GM13977 (cell line): ENCODE results near the gene TGFB2.

ENCODE experiments used
- DNase-seq: peaks from one replicate; pipeline ENCODE4 v3.0.0; 2012; ENCODE audit warnings: low spot score
- in situ Hi-C: fragments of 300-500 bp; cut with MboI; formaldehyde crosslinking; loops from one replicate; pipeline ENCODE4 v1.12.0; 2022; ENCODE audit warnings: low sequenced_read_pairs, low pct_unique_long_range_greater_than_20kb, mixed read lengths, inconsistent platforms; ENCODE audit not compliant: unreplicated experiment
- TF ChIP-seq, protein P1 (sequence below): IDR thresholded peaks from 2 replicates; pipeline ENCODE4 v1.5.1; 2012; ENCODE audit warnings: mild to moderate bottlenecking, control low read depth; ENCODE audit not compliant: insufficient read depth; ENCODE audit errors: extremely low read depth, missing control alignments

The TGFB2 gene

DNA sequence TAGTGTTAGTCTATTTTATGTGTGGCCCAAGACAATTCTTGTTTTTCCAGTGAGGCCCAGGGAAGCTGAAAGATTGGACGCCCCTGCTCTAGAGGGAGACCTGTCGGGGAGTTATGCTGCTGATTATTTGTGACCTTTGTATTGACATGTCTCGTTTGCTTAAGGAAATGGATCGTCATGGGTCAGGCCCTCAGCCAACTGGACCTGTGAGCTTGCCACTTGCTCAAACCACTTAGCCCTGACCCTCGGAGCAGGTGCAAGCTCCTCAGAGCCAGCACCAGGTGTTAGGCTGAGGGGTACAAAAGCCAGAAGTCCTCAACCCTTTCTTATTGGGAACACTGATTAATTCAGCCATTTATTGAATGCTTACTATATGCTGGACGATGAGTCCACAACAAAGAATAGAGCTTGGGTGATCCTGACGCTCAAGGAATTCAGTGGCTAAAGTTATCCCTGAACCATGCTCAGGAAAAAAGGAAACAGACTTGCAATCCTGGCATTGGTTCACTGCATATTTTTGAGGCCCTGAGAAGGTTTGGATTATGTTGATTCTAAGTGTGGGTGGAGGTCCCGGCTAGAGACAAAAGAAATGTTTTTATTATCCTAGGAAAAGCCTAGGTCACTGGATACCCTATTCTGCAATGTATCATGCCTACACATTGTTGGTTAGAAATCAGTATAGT, 19.0 kb downstream of the TGFB2 start:
- in situ Hi-C loops: no loop called here
- DNase-seq: no peak
- TF ChIP-seq, protein P1, sequence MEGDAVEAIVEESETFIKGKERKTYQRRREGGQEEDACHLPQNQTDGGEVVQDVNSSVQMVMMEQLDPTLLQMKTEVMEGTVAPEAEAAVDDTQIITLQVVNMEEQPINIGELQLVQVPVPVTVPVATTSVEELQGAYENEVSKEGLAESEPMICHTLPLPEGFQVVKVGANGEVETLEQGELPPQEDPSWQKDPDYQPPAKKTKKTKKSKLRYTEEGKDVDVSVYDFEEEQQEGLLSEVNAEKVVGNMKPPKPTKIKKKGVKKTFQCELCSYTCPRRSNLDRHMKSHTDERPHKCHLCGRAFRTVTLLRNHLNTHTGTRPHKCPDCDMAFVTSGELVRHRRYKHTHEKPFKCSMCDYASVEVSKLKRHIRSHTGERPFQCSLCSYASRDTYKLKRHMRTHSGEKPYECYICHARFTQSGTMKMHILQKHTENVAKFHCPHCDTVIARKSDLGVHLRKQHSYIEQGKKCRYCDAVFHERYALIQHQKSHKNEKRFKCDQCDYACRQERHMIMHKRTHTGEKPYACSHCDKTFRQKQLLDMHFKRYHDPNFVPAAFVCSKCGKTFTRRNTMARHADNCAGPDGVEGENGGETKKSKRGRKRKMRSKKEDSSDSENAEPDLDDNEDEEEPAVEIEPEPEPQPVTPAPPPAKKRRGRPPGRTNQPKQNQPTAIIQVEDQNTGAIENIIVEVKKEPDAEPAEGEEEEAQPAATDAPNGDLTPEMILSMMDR: no peak

DNA sequence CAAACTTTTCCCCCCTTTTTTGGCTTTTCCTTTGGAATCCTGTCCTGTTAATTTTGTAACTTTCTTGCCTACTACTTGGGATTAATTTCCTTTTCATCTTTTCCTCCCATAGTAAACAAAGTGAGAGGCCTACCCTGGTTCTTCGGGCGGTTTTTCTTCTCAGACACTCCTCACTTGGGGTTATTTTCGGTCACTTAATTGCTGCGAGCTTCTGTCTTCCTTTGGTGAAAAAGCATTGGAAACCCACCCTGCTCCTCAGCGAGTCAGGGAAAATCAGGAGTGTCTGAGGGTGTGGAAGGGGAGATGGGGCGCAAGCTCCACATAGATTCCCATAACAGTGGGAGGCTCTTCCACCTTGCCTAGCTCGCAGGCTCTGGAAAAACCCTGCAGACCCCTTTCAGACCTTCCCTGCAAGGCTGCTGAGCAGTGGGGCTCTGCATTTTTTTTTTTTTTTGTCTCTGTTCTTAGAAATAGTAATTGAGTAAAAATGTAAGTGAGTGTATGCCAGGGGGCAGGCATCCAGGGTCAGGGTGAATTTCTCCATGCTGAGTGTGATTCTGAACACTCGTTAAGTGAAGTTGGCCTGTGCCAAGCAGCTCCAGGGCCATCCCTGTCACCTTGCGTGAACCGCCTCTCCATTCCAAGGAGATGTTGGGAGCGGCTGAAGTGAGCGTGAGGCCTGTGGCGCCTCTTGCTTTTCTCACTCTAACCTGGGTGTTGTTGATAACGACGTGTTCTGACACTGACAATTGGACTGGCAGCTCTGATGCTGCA, 20.3 kb downstream of the TGFB2 start:
- DNase-seq: no peak
- in situ Hi-C loops: no loop called here
- TF ChIP-seq, protein P1: no peak

- TF ChIP-seq, protein P1: no peak
- no peak for DNase-seq
- in situ Hi-C loops: no loop called here
Observed at GRCh38 chr1:218366322-218367052, 21.4 kb downstream of the TGFB2 start.

GRCh38 chr1:218367118-218367517, 22.0 kb downstream of the TGFB2 start:
- no peak for DNase-seq
- TF ChIP-seq, protein P1: no peak
- in situ Hi-C loops: no loop called here

DNA sequence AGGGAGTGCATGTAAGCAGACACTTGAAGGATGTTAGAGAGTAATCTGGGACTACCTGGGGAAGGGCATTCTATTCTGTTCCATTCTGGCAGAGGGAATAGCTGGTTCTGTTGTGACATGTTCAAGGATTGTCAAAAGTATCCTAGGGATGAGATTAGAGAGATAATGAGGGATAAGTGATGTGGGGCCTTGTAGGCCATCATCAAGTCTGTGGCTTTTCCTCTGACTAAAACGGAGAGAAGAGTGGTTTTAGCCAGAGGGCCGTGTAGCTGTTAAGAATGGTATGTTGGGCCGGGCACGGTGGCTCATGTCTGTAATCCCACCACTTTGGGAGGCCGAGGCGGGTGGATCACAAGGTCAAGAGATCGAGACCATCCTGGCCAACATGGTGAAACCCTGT, 23.6 kb downstream of the TGFB2 start:
- DNase-seq: no peak
- in situ Hi-C loops: no loop called here
- TF ChIP-seq, protein P1: no peak

DNA sequence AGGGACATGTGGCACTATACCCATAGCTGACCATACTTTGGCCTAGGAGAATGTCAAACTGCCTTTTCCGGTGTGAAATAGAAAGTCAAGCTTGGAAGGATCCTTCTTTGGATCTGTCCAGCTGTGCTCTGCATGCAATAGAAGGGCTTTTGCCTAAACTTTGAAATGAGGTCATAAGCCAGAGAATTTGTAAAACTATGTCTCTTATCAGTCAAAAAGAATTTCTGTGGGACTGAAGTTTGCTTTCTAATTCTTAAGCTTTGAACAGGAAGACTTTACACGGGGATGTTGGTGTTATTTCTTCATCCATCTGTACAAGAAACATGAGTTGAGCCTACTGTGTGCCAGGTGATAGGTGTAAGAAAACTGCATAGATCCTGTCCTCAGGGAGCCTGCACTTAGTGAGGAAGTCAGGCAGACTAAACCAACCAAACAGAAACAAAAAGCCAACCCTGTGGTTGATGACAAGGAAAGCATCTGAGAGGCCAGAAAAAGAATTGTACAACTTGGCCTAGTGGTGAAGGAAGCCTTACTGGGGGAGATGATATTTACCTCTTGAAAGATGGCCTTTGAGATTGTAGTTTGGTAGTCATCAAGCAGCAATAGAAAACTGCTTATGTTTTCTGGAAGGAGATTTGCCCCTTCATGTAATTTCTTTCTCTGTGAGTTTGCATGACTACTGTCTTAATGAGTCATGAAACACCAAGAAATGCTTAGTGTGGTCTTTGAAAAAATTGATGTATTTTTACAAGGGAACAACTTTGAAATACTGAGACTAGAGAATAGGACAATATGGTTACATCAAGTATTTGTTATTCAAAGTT, 24.8 kb downstream of the TGFB2 start:
- TF ChIP-seq, protein P1: no peak
- no peak for DNase-seq
- in situ Hi-C loops: no loop called here
